GM20000 (cell line): ENCODE data around the gene FAM9B.
"Not testable (repeated sequence)": the region's sequence is repeated elsewhere in the genome, so short reads cannot be mapped to it uniquely, and the experiment has no call there.

ENCODE experiments used
- DNase-seq: peaks from one replicate; pipeline ENCODE4 v3.0.0; 2012; ENCODE audit warnings: low spot score
- TF ChIP-seq, protein P1 (sequence below): IDR thresholded peaks from 2 replicates; pipeline ENCODE4 v1.5.1; 2012; ENCODE audit warnings: mild to moderate bottlenecking, control low read depth; ENCODE audit errors: extremely low read depth, missing control alignments

Gene FAM9B

DNA sequence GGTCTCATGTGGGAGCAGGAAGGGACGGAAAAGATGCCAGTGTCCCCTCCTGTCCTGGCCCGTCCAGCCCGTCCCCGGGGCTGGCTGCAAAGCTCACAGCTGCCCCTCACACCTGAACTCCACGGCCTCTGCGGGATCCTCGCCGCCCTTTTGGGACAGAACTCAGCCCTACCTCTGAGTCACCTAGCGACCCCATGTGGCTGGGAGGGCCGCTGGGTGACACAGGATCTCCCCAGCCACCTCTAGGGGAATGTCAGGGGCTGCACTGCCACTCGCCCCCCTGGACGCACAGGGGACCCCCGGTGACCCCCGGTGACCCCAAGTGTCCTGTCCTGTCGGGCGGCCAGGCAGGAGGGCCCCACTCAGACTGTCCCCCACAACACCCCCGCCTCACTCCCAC lies 748 bp downstream of the FAM9B start:
- TF ChIP-seq, protein P1, sequence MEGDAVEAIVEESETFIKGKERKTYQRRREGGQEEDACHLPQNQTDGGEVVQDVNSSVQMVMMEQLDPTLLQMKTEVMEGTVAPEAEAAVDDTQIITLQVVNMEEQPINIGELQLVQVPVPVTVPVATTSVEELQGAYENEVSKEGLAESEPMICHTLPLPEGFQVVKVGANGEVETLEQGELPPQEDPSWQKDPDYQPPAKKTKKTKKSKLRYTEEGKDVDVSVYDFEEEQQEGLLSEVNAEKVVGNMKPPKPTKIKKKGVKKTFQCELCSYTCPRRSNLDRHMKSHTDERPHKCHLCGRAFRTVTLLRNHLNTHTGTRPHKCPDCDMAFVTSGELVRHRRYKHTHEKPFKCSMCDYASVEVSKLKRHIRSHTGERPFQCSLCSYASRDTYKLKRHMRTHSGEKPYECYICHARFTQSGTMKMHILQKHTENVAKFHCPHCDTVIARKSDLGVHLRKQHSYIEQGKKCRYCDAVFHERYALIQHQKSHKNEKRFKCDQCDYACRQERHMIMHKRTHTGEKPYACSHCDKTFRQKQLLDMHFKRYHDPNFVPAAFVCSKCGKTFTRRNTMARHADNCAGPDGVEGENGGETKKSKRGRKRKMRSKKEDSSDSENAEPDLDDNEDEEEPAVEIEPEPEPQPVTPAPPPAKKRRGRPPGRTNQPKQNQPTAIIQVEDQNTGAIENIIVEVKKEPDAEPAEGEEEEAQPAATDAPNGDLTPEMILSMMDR, result no peak
- no peak for DNase-seq

DNA sequence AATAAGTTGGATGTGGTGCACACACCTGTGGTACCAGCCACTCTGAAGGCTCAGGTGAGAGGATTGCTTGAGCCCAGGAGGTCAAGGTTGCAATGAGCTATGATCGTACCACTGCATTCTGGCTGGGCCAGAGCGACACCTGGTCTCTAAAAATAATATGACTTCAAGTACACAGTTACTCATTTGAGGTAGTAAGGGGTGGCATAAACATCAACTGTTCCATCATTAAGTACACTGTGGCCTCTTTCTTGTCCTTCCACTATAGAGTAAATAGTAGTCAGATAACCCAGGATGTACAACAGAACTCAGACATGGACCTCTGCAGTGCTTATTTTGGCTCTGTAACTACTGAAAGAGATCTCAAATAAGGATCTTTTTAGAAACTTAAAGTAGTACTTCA lies 10.6 kb downstream of the FAM9B start:
- TF ChIP-seq, protein P1, result no peak
- DNase-seq, result no peak

DNA sequence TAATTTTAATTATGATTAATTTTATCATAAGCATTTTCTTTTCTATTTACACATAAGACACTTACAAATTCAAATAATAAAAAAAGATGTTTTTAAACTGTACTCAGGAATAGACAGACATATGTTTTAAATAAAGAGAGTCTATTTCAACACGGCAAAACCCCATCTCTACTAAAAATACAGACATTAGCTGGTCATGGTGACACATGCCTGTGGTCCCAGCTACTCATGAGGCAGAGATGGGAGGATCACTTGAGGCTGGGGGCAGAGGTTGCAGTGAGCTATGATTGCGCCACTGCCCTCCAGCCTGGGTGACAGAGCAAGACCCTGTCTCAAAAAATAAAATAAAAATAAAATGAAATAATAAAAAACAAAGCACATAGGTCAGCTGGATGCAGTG lies 14.8 kb downstream of the FAM9B start:
- DNase-seq, result no peak
- TF ChIP-seq, protein P1, result no peak

DNA sequence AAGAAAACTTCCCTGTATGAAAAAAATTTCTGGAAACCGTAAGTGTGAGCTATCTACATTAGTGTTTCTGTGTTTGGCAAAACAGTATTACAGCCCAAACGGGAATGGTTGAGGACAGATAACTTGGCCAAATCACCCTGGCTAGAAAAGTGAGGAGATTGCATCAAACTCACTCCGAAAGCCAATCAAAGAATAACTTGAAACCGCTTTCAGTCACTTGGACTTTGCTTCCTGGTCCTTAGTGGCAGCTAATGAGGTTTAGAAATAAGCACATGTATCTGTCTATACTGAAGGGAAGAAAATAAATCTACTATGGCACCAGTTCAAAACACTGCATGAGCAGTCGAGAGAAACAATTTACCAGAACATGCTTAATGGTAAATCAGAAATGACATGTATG lies 15.6 kb downstream of the FAM9B start:
- not testable (repeated sequence) for DNase-seq

DNA sequence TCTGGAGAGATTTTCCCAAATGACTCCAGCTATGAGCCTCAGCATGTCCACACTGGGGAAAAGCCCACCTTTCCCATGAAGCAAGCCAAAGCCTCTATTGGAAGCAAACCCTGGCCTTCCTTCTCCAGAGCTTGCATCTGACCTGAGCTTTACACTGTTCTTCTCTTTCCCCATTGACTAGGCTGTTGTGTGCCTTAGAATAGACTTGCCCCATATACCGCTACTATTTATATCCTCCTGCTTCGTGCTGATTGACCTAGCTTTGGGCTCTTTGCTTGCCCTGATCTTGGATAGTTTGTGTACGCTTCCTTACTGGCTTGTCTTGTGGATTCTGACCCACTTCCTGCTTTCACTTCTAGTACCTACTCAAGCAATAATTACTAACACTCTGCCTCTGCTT lies 30.9 kb downstream of the FAM9B start:
- TF ChIP-seq, protein P1, result no peak
- no peak for DNase-seq

DNA sequence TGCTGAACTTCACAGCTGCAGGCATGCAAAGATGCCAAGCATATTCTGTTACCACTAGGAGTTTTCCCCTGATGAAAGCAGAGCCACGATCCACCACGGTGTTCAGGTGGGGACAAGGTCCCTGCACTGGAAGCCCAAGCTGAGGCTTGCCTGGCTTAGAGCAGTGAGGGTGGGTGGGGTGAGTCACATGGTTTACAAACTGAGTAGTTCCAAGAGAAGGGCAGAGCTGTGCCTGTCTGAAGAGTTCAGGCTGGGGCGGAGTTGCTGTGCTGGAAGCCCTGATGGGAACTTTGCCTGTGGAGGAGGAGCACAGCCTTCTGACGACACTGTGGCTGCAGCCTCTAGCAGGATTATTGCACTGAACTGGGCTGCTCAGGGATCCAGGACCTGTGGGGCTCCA lies 45.5 kb downstream of the FAM9B start:
- TF ChIP-seq, protein P1, result no peak
- no peak for DNase-seq

DNA sequence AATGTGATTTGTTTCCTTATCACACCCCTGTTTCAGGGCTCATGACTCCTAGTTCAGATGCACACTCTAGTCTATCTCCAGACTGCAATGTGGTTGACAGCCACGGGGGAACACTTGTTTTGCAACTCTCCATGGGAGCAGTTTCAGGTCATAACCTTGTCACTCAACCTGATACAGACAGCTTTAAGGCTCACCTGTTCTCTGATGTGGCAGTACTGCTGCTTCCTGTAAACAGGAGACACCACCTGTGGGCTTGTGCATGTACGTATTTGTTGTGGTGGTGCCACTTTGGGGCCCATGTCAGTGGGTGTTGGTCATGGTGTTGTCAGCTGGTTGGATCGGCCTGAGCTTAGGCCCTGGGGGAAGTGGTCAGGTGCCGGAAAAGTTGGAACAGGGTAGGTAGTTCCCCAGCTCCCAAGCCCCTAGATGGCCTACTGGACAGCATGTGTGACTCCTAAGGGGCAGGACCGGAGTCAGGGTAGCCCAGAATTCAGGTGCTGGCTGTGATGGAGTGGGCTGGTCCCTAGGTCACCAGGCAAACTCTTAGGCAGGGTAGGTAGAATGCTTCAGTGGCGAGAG lies 46.2 kb downstream of the FAM9B start:
- TF ChIP-seq, protein P1, result no peak
- DNase-seq, result no peak

DNA sequence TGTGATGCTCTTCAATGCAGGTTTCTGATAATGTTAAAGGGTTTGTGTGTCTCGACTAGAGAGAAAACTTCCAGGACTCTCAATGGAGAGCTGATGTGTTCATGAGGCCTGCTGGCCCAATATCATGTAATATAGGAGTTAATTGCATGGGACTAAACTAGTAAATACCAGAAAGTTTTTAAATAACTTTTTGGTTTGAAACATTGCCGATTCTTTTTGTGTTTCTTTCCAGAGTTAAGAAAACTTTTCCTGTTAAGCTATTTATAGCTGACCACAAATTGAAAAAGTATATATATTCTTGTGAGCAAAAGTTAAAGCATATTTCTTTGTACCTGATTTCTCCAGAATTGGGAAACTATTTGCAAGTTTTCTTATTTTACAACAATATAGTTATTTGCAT lies 49.7 kb downstream of the FAM9B start:
- TF ChIP-seq, protein P1, result no peak

More for the DNA sequence above, 49.7 kb downstream of the FAM9B start:
- DNase-seq, result no peak
